ENCODE results near the gene TTC23L.
"Not testable (repeated sequence)": the region's sequence is repeated elsewhere in the genome, so short reads cannot be mapped to it uniquely, and the experiment has no call there.

The TTC23L gene

DNA sequence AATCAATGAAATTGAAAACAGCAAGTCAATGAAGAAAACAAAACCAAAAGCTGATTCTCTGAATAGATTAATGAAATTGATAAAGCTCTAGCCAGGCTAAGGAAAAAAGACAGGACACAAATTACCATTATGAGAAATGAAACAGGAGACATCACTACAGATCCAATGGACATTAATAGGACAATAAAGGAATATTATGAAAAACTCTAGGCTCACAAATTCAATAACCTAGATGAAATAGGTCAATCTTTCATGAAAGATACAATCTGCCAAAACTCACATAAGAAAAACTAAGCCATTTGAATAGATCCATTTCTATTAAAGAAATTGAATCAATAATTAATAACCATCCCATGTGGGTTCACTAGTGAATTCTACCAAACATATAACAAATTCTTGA lies 37.3 kb downstream of the TTC23L start:
- FAIRE-seq = no peak

DNA sequence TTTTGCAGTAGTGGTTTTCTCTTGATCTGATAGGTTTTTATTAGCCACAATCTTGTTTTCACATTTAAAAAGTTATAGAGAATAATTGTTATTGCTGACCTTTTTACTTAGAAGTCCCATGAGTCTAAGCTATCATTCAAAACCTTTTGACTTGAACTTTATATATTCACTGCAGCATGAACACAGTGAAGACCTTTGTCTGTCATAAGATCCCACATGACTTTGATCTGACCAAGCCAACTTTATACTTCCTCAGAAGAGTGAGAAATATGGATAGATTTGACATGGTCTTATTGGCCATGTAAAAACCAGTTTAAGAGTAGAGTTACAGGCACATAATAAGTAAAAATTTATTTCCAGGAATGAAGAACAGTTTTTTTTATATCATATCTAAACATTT lies 42.3 kb downstream of the TTC23L start:
- no peak for FAIRE-seq

DNA sequence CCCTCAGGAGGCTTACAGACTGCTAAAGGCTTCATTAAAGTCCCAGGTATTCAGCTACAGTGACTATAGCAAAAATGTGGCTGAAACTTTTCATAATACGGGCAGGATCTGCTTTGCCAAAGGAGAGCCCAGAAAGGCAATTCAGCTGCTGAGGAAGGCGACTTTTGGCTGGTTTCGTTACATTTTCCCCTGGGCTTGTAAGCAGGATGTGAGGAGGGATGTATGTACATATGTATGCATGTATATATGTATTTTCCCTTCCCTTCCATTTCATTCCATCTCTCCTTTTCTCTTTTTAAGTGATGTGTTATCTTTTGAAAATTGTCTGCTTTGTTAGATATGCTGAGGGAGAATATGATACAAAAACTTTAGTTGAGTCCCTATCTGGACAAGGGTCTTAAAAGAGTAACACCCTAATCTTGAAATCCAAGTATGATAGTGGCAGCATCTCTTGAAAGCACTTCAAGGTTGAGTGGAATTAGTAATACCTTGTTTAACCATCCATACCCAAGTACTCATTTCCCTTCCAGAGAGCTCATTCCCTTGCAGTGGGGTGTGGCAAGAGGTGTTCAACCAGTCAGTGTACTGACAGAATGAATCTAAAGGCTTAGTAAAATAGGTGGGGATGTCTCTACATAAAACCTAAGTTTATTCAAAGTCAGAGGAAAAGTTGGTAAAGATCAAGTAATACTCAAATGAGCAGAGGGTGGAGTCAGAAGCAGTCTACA lies 47.6 kb downstream of the TTC23L start:
- no peak for FAIRE-seq

DNA sequence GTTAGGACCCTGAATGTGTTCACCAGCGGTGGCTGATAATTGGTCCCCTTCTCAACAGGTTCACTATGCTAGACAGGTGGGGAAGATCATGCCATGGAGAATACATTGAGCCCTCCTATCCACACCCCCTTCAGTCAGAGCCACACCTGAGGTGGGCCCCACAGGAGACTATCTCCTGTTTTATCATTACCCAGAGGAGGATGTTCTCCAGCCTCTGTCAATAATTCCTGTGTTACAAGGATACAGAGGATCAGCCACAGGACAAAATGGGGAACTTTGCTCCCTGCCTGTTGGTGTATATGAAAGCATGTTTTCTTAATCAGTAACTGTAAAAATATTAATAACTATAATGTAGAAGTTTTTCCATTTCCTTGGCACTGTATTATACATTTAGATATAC lies 50.4 kb downstream of the TTC23L start:
- FAIRE-seq = no peak

DNA sequence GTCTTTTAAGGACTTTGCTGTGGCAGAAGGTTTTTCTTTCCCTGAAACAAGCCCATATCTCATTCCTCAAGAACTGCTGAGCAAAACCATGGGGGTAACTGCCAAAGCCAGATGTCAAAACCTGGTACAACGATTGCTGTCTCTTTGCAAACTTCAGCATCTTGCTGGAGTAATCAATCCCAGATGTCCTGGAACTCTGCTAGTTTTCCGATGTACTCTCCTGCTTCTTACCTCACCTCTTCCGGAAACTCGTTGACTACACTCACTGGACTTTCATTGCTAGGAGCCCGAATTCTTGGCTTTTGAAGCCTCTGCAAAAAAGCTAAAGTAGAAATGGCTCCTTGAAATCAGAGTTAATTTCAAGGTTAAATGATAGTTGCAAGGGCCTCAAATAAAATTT lies 53.0 kb downstream of the TTC23L start:
- no peak for FAIRE-seq

DNA sequence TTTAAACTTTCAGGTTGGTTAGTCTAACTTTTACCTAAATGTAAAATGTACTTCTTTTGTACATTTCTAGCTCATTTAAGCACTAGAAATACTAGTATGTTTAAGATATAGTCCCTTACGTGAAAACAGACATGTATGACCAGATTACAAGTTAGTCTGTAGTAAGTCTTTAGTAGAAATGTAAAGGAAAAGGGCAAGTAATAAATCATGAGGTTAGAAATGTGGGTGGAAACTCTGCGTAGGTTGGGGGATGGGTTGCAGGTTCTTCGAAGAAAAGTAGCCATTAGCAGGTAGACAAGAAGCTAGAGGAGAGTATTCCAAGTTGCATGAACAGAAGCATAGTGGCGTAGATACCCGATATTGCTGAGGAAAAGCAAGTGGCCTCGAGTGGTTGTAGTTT lies 53.5 kb downstream of the TTC23L start:
- FAIRE-seq = no peak

DNA sequence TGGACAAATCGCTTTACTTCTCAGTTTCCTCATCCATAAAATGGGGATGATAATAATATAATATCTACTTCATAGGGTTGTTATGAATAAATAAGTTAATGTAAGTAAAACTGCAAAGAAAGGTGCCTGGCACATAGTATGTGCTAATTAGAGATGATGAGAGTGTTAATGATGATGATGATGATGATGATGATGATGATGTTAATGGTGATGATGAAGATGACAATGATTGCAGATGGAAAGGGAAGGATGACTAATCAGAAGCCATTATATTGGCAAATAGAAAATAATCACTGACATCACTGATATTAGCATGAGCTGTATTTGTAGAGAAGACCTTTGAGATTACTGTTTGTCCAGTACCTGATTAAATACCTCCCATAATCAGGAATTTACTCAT lies 55.8 kb downstream of the TTC23L start:
- no peak for FAIRE-seq

DNA sequence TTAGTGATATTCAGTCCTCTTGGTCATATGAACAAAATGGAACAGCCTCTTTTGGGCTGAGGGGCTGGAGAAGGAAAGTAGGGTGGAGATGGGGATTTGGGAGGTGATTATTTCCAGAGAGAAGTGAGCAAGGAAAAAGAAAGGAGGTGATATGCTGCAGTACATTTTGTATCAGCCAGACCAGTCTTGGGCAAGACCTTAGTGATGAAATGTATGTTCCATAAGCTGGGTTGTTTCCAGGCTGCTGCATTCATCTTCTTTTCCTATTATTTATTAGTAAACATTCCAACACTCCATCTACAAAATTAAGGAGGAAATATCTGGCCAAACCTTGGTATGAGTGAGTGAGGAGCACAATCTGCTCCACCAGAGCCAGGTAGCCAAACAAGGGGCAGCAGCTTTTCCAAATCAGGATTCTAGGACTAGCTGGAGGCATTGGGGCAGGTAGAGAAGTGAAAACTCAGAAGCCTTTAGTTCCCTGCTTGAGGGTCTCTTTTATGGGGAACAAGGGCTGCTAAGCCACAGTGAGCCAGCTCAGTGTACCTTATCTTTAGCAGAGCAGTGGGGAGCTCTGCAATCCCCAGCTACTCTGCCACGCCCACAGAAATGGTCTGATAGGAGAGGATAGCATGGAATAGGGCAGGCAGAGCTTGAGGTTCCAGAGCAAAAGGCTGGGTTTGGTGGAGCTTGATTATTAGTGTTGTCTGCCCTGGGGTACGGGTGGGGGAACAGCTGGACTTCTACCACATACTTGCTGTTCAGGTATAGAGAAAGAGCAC lies 56.9 kb downstream of the TTC23L start:
- no peak for FAIRE-seq

DNA sequence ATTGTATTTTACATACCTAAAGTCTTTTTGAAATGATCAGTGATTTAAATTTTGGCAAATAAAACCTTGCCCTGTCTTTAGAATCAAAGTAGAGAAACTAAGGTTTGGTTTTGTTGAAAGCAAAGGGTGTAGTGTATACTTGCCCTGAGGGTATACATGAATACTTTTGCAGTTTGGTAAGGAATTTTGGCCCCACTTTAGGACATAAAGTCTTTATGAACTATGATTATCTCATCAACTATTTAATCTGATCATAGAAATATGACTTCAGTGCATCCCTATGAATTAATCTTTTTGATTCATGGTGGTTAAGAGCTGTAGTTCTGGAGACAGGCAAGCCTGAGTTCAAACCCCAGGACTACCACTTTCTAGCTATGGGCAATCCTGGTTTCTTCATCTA lies 58.7 kb downstream of the TTC23L start:
- no peak for FAIRE-seq

DNA sequence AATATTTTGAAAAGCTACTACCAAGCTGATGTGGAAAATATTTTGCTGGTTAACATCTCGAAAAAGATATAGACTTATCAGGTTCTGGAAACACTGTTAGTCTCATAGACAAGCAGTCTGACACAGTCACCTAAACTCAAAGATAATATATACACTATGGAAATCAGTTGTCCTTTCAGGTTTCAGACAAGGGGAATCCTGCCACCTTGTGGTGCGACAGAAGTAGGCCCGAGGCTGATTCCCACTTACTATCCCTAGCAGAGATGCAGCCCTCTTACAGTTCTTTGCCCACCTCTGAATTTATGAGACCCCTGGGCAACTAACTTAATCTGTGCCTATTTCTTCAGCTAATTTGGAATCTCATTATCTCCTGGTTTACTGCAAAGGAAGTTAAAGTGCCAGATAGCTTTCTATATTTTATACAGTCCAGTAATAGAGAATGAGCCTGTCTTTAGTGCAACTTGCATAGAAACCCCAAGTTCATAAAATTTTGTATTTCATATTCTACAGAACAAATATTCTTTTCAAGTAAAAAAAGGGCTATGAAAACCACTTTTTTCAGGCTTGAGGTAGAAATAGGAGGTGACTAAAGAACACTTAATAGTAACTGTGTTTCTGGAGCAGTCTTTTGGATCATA lies 59.4 kb downstream of the TTC23L start:
- FAIRE-seq = no peak

DNA sequence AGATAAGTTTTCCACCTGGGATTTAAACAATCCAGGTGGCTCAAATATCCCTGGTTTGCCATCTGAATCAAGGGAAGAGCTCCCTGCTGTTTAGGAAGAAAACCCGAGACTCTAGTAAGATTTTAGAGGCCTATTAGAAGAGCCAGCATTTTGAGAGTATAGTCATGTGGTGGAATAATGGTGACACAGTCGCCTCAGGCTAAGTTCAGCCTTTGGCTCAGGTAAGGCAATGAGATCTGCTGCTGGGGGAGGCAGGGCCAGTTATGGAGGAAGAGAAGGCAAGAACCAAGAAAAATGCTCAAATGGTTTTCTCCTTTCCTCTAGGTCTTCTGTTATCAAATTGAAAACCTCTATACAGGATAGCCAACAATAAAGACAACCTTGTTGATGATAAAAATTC lies 60.1 kb downstream of the TTC23L start:
- FAIRE-seq = no peak

DNA sequence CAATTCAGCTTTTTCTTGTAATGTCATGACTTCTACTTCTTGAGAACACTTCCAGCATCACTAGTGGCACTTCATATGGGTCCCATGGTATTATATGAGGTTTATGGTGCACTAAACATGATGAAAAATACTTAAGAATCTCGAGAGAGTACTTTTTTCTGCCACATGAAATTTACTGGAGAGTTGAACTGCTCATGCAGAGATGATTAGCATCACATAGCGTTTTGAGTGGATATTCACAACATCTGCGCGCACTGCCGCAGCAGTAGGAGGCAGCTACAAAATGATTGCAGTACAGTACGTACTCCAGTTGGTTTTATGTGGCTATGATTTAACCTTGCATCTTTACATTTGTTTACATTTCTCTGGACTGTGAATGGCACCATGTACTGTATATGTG lies 61.7 kb downstream of the TTC23L start:
- FAIRE-seq = no peak

DNA sequence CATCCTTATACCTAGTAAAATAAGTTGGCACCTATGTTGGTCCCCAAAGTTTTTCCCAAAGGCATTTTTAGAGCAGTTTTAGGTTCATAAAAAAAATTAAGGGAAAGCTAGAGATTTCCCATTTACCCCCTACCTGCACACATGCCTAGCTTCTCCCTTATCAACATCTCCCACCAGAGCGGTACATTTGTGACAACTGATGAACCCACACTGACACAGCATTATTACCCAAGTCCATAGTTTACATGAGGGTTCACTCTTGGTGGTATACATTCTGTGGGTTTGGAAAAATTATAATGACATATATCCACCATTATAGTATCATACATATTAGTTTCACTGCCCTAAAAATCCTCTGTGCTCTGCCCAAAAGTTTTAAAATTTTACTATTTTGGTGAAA lies 64.3 kb downstream of the TTC23L start:
- FAIRE-seq = no peak

DNA sequence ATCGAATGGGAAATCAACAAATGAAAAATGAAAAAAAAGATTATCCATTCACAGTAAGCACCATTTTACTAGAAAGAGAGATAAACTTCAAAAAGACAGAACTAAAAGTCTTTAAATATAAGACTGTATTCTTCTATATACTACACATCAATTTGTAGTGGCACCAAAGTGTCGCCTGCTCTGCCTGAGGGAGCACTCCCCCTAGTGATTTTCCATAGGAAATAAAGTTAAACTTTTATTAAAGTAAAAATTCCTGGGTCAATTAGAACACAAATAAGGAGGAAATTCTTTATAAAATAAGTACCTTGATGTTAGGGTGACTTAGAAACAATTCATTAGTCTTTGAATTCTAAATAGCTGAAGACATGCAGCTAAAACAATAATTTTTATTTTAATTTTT lies 66.6 kb downstream of the TTC23L start:
- no peak for FAIRE-seq

DNA sequence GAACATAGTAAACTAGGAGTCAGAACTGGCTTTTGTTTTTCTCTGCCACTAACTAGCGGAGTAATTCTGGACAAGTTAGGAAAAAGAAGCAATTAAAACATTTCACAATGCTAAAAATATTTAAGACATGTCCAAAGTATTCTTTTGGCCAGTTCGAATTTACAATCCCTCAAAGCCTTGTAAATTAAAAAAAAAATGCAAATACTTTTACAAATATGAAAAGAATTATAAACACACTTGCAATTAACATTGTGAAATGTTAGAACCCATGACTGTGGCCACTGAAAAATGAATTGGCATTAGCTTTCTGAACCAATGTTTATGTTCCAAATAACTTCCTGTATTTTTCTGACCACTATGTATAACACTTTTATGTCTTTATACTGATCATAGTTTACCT lies 74.1 kb downstream of the TTC23L start:
- FAIRE-seq = no peak

DNA sequence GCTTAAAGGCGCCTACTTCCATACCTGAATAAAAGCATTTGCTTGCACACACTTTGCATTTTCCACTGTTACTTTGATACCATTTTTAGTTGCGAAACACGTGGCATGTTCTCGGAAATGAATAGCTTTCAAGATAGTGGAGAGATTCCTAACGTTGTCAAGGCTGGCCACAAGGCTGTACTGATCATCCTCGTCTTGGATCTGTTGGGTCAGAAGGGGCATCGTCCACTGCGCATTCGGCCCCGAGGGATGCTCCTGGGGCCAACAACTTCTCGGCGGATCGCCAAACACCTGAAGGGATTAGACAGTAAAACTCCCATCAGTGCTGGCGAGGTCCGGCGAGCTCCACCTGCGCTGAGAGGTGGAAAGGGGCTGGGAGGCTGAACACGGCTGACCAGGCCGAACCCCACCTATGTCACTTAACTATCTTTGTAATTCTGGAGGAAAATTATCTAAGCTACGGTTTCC lies 75.7 kb downstream of the TTC23L start:
- FAIRE-seq = no peak

DNA sequence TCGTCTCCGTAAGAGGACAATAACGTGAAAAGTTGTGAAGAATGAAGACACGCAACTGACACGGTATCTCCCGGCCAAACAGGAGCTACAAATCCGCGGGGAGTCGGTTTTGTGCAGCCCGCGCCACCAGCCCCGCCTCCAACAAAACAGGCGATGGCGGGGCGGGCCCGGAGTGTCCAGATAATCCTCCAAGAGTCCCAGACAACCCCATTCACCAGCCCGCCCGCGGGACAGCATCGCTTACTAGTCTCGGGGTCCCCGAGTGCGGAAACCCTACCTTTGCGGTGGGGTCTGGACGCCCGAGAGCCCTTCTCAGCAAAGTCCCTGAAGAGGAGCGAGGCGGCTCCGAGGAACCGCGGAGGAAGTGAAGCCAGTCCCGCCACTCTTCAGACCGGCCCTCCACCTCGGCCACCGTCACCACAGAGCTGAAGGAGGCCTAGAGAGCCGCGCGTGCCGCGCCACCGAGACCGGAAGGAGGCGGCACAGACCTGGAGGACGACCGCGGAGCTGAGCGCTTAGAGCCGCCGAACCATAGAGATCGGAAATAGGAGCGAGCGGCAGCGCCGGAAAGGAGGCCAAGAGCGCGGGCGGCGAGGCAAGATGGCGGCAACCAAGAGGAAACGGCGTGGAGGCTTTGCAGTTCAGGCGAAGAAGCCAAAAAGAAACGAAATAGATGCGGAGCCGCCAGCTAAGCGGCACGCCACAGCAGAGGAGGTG lies 76.3 kb downstream of the TTC23L start, which contains the start of the genes BRIX1 and RAD1:
TSS of gene BRIX1 (plus strand) at position 573 of the 717 bp plus-strand sequence. CDS start at position 601, 28 bp downstream.
TSS of gene RAD1 (minus strand) at position 366 of the 717 bp plus-strand sequence. CDS start 612 bp downstream, outside the sequence.
- no peak for FAIRE-seq

DNA sequence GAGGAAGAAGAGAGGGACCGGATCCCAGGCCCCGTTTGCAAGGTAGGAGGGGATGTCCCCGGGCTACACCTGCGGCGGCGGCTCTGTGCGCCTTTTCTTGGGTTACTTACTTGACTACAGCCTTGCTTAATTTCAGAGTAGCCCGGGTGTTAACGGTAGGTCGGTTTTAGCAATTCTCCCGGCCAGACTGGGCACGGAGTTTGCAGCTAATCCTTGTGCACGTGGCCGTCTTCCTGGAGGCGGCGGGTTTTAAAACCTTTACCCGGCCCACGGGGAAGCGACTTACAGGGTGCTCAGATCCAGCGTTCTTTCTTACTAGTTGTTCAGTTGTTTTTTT lies 76.9 kb downstream of the TTC23L start:
- no peak for FAIRE-seq

DNA sequence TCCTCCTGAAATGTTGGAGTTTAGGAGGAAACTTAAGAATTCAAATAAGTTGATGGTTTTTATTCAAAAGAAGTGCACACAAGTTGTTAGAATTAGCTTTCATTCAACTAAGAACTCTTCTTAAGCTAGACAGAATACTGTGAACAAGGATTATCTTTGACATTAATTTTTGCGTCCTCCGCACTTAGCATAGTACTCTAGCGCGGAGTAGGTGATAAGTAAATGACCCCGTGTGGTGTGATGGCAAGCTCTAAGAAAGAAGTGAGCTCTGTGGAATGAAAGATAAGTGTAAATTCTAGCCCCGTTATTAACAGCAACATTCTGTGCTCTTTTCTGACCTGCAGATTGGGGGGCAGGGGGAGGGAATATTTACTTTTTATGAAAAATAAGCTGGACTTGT lies 77.6 kb downstream of the TTC23L start:
- FAIRE-seq = no peak

DNA sequence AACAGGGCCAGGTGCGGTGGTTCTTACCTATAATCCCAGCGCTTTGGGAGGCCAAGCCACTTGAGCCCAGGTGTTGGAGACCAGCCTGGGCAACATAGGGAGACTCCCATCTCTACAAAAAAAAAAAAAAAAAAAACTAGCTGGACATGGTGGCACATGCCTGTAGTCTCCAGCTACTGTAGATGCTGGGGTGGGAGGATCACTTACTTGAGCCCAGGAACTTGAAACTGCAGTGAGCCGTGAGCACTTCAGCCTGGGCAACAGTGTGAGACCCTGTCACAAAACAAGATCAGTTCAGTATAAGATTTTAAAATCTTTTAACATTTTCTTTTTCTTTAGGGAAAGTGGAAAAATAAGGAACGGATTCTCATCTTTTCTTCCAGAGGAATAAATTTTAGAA lies 79.1 kb downstream of the TTC23L start:
- no peak for FAIRE-seq

DNA sequence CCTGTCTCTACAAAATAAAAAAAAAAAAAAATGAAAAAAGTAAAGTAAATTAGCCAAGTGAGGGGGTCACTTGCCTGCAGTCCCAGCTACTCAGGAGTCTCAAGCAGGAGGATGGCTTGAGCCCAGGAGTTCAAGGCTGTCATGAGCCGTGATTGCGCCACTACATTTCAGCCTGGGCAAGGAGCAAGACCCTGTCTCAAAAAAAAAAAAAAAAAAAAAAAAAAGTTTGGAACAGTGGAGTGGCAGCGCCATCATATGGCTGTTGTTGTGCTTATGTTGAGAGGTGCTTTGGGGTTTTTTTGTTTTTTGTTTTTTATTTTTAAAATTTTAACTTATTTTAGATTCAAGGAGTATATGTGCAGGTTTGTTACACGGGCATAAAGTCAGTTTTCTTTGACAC lies 80.1 kb downstream of the TTC23L start:
- FAIRE-seq = no peak

DNA sequence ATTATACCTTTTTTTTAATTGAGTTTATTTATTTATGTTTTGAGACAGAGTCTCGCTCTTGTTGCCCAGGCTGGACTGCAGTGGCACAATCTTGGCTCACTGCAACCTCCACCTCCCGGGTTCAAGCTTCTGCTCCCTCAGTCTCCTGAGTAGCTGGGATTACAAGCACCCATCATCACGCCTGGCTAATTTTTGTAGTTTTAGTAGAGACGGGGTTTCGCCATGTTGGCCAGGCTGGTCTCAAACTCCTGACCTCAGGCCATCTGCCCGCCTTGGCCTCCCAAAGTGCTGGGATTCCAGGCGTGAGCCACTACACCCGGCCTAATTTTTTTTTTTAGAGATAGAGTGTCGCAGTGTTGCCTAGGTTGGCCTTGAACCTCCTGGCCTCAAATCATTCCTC lies 84.3 kb downstream of the TTC23L start:
- FAIRE-seq = not testable (repeated sequence)
